ENCODE data around the gene DAB2IP.

DNA sequence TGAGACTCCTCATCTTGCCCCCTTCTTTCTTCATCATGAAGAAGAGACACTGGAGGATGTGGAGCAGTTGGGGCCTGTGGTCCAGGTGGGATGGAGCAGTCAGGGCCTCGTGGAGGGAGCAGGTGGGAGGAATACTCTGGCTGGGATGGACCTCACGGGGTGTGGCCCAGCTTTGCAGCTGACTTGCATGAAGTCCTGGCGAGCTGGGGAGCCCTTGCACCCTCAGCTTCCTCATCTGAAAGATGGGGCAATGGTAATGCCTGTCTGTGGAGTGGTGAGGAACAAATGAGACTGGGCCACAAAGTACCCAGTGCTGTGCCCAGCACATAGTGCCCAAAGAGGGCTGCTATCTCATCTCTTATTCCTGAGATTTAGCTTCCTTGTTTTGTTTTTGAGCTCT lies 91.5 kb downstream of the DAB2IP start:
- TF ChIP-seq, protein P1, sequence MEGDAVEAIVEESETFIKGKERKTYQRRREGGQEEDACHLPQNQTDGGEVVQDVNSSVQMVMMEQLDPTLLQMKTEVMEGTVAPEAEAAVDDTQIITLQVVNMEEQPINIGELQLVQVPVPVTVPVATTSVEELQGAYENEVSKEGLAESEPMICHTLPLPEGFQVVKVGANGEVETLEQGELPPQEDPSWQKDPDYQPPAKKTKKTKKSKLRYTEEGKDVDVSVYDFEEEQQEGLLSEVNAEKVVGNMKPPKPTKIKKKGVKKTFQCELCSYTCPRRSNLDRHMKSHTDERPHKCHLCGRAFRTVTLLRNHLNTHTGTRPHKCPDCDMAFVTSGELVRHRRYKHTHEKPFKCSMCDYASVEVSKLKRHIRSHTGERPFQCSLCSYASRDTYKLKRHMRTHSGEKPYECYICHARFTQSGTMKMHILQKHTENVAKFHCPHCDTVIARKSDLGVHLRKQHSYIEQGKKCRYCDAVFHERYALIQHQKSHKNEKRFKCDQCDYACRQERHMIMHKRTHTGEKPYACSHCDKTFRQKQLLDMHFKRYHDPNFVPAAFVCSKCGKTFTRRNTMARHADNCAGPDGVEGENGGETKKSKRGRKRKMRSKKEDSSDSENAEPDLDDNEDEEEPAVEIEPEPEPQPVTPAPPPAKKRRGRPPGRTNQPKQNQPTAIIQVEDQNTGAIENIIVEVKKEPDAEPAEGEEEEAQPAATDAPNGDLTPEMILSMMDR (IDR thresholded peaks at IDR 0.05), result no peak
- TF ChIP-seq EP300 (IDR thresholded peaks at IDR 0.05) (no peak), POLR2AphosphoS5 (IDR thresholded peaks at IDR 0.05) (no peak)
